Myocyte (in vitro differentiated cells): ENCODE results near the gene CDKN1C. TPM values are rescaled to one million over a fixed set of nuclear protein-coding genes. Genes with fewer than 3 reads are reported as not detected.
A peak's percentile ranks its signal among the peaks of the same experiment; 100 is the strongest.

Experiments
- DNase-seq: peaks from one replicate; pipeline ENCODE4 v3.0.0-alpha.2; 2012; ENCODE audit warnings: low read depth
- total RNA-seq: library from RNA; depleted of rRNA; stranded (reverse); fragments of >200 nt; gene quantifications from 2 replicates; pipeline ENCODE4 v1.2.3, GENCODE V29; 2014

The CDKN1C gene
- total RNA-seq, 1 donor from 2014 or later: 274 TPM

GRCh38 chr11:2890466-2891294, 5.1 kb upstream of the CDKN1C start:
- no peak for DNase-seq

- DNase-seq: no peak
Measured at GRCh38 chr11:2889362-2890273, 4.0 kb upstream of the CDKN1C start.

- peak; percentile 87 for DNase-seq
Measured at GRCh38 chr11:2888266-2888968, 2.8 kb upstream of the CDKN1C start.

- no peak for DNase-seq
Measured at GRCh38 chr11:2887515-2888195, 2.1 kb upstream of the CDKN1C start.

- DNase-seq: no peak
Measured at GRCh38 chr11:2886936-2887335, 1.4 kb upstream of the CDKN1C start.

GRCh38 chr11:2886191-2886894, 768 bp upstream of the CDKN1C start:
- peak; percentile 50 for DNase-seq

- peak; percentile 63 for DNase-seq
Measured at GRCh38 chr11:2885017-2885677, 428 bp downstream of the CDKN1C start.

GRCh38 chr11:2883979-2884815, 1.4 kb downstream of the CDKN1C start:
- peak; percentile 37 for DNase-seq

GRCh38 chr11:2883640-2883978, 2.0 kb downstream of the CDKN1C start:
- no peak for DNase-seq

- no peak for DNase-seq
Measured at GRCh38 chr11:2882396-2883110, 3.0 kb downstream of the CDKN1C start.

- DNase-seq: peak; percentile 33
Measured at GRCh38 chr11:2881981-2882375, 3.6 kb downstream of the CDKN1C start.

- no peak for DNase-seq
Measured at GRCh38 chr11:2881076-2881980, 4.2 kb downstream of the CDKN1C start.

GRCh38 chr11:2880646-2881045, 4.9 kb downstream of the CDKN1C start:
- no peak for DNase-seq

- no peak for DNase-seq
Measured at GRCh38 chr11:2878782-2879181, 6.8 kb downstream of the CDKN1C start.

GRCh38 chr11:2877474-2877873, 8.1 kb downstream of the CDKN1C start:
- DNase-seq: peak; percentile 41

- no peak for DNase-seq
Measured at GRCh38 chr11:2874963-2875362, 10.6 kb downstream of the CDKN1C start.

GRCh38 chr11:2870969-2871680, 14.4 kb downstream of the CDKN1C start:
- DNase-seq: no peak
